B cell (primary cell): ENCODE results near the gene MS4A4E. TPM values are rescaled to one million over a fixed set of nuclear protein-coding genes. Genes with fewer than 3 reads are reported as not detected.

ENCODE experiments used
- ATAC-seq: fragments of 200-7000 bp; cut with Tn5 transposase; one replicate; pipeline ENCODE4 v1.10.0; 2021; ENCODE audit warnings: low read depth, mild to moderate bottlenecking, moderate number of reproducible peaks, moderate library complexity
- CTCF ChIA-PET: fragments of 350-600 bp; sonication (Branson Sonifier 250); formaldehyde crosslinking; loops from one replicate; lab custom pipeline; 2021; ENCODE audit warnings: antibody characterized with exemption, inconsistent platforms; lab: Charles Lee
- POLR2A ChIA-PET: fragments of 350-600 bp; sonication (Branson Sonifier 250); formaldehyde crosslinking; loops from one replicate; lab custom pipeline; 2021; ENCODE audit warnings: antibody characterized with exemption; lab: Charles Lee
- DNase-seq: peaks from one replicate; pipeline ENCODE4 v3.0.0; 2013
- H2AFZ ChIP-seq: 2 replicates; pipeline ENCODE4 v1.6.1; 2012; ENCODE audit warnings: mild to moderate bottlenecking, low read depth, low read length; ENCODE audit not compliant: insufficient read depth, poor library complexity, severe bottlenecking
- H3K27ac ChIP-seq, 2 donors: 1 replicate in 1 of 2; 2 replicates in 1 of 2; pipeline ENCODE4 v1.5.1; 2012 to 2013; ENCODE audit warnings: low read length in 2 of 2, mild to moderate bottlenecking in 2 of 2, moderate library complexity in 1 of 2
- H3K27me3 ChIP-seq, 4 experiments: fragments of 200-600 bp in 1 of 4; sonication (generic) in 1 of 4; replicated peaks in 1 of 4; 1 replicate in 2 of 4; 2 replicates in 2 of 4; pipeline versions ENCODE4 v1.6.1 to v1.7.0; 2013 to 2016; ENCODE audit warnings: low read length in 3 of 4, mild to moderate bottlenecking in 2 of 4, mixed read lengths in 1 of 4, moderate library complexity in 1 of 4; ENCODE audit not compliant: insufficient read depth in 4 of 4, control insufficient read depth in 3 of 4; ENCODE audit errors: control extremely low read depth in 1 of 4
- H3K36me3 ChIP-seq, 2 experiments: replicated peaks in 1 of 2; 1 replicate in 1 of 2; 2 replicates in 1 of 2; pipeline versions ENCODE4 v1.6.1 to v1.7.1; 2013; ENCODE audit warnings: low read length in 1 of 2; ENCODE audit not compliant: insufficient read depth in 2 of 2, control insufficient read depth in 1 of 2; ENCODE audit errors: control extremely low read depth in 1 of 2, extremely low read depth in 1 of 2
- H3K4me1 ChIP-seq, 2 donors: fragments of 200-600 bp in 1 of 2; sonication (generic) in 1 of 2; 1 replicate in 1 of 2; 2 replicates in 1 of 2; pipeline versions ENCODE4 v1.5.1 to v1.6.1; 2013 to 2017; ENCODE audit warnings: low read length in 2 of 2; ENCODE audit not compliant: control insufficient read depth in 2 of 2, insufficient read depth in 2 of 2
- H3K4me2 ChIP-seq: replicated peaks from 2 replicates; pipeline ENCODE3; 2012; ENCODE audit warnings: mild to moderate bottlenecking, low read depth, low read length; ENCODE audit not compliant: poor library complexity, severe bottlenecking
- H3K4me3 ChIP-seq, 5 experiments: fragments of 200-600 bp in 1 of 5; sonication (generic) in 1 of 5; 1 replicate in 3 of 5; 2 replicates in 2 of 5; pipeline versions ENCODE4 v1.5.1 to v1.7.0; 2011 to 2016; ENCODE audit warnings: low read length in 4 of 5, mild to moderate bottlenecking in 4 of 5, low read depth in 2 of 5, control low read depth in 1 of 5, moderate library complexity in 1 of 5; ENCODE audit not compliant: insufficient read depth in 1 of 5; ENCODE audit errors: control extremely low read depth in 1 of 5, extremely low read depth in 1 of 5
- H3K79me2 ChIP-seq: fragments of 200-600 bp; sonication (generic); one replicate; pipeline ENCODE4 v1.6.0; 2016; ENCODE audit warnings: low read length; ENCODE audit not compliant: control insufficient read depth, insufficient read depth
- H3K9ac ChIP-seq: fragments of 200-600 bp; sonication (generic); 2 replicates; pipeline ENCODE4 v1.6.1; 2017; ENCODE audit warnings: mild to moderate bottlenecking, low read length, moderate library complexity
- H3K9me3 ChIP-seq, 3 donors: one replicate each; pipeline versions ENCODE4 v1.6.1 to v1.7.1; 2013; ENCODE audit warnings: low read length in 2 of 3; ENCODE audit not compliant: control insufficient read depth in 2 of 3, insufficient read depth in 1 of 3; ENCODE audit errors: control extremely low read depth in 1 of 3
- H4K20me1 ChIP-seq: 2 replicates; pipeline ENCODE4 v1.6.0; 2012; ENCODE audit warnings: mild to moderate bottlenecking, low read length; ENCODE audit not compliant: insufficient read depth, control insufficient read depth, poor library complexity, severe bottlenecking
- H3K27ac Mint-ChIP-seq: one replicate; pipeline ENCODE4 v1.8.0; 2021; ENCODE audit warnings: mixed read lengths
- H3K27me3 Mint-ChIP-seq: one replicate; pipeline ENCODE4 v1.8.0; 2021; ENCODE audit warnings: mixed read lengths
- H3K4me1 Mint-ChIP-seq: one replicate; pipeline ENCODE4 v1.8.0; 2021; ENCODE audit warnings: mixed read lengths
- H3K4me3 Mint-ChIP-seq: one replicate; pipeline ENCODE4 v1.8.0; 2021; ENCODE audit warnings: mixed read lengths
- H3K9me3 Mint-ChIP-seq: one replicate; pipeline ENCODE4 v1.8.0; 2022; ENCODE audit warnings: mixed read lengths; ENCODE audit not compliant: insufficient read depth
- EZH2 ChIP-seq: IDR thresholded peaks from 2 replicates; pipeline ENCODE4 v1.6.1; 2012; ENCODE audit warnings: borderline replicate concordance, low read depth, mild to moderate bottlenecking, moderate library complexity, low read length; ENCODE audit not compliant: insufficient read depth, poor library complexity, severe bottlenecking
- WGBS: methylation state at CpG from one replicate; pipeline ENCODE4 v1.1.5; 2013; ENCODE audit warnings: missing lambda C conversion rate; ENCODE audit not compliant: insufficient coverage; 5-methylcytosine and 5-hydroxymethylcytosine counted together
- intact Hi-C: fragments of 100-400 bp; cut with micrococcal nuclease; formaldehyde crosslinking; loops from one replicate; pipeline ENCODE4 v1.10.0; 2022
- polyA plus RNA-seq: library from polyadenylated mRNA; depleted of rRNA; stranded (reverse); fragments of >200 nt; gene quantifications from 2 replicates; pipeline ENCODE4 v1.2.3, GENCODE V29; 2012
- total RNA-seq, 2 donors: library from RNA; stranded (reverse); fragments of 120-200 nt in 1 of 2; gene quantifications; 1 replicate in 1 of 2; 2 replicates in 1 of 2; pipeline versions ENCODE4 v1.2.3 to v1.2.4, GENCODE V29; 2013 to 2022
- TF ChIP-seq, protein P1 (sequence below): fragments of 200-600 bp; IDR thresholded peaks from one replicate; pipeline ENCODE4 v1.8.0; 2022; ENCODE audit warnings: antibody characterized with exemption, mild to moderate bottlenecking

MS4A4E gene
- total and polyA plus RNA-seq, 2 donors (not counting 1 experiment from before 2014, with no cell fraction given): 0.27 to 0.42 TPM

DNA sequence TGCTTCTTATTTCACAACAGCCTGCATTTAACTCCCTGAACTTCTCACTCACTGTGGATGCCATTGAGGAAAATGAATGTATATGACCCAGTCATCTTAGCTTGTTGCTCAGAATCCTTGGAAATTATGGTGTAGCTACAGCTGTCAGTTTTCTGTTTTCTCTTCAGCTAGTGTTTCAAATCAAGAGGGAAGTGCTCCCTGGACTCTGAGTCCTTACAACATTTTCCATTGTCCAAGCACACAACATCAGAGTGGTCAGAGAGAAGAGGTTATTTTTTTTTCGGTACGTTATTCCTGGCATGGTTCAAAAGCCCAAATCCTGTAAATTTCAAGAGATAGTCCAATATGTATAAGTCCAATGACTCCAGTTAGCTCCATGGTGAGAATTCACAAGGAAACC, 83.7 kb downstream of the MS4A4E start:
- Histone ChIP-seq H3K9ac (no peak overlapping the region), H4K20me1 (no peaks in the 10 kb centered on the region), H3K27ac (no peak overlapping the region), H3K4me1 (no peaks in the 10 kb centered on the region), H3K9me3 (peaks cover 0 to 2% (median 1%) of the 10 kb centered on the region in 3 donors), H3K79me2 (no peaks in the 10 kb centered on the region), H3K4me2 (no peak overlapping the region), H3K4me3 (no peak overlapping the region), H2AFZ (no peak overlapping the region), H3K27me3 (peaks cover 0 to 5% (median 1%) of the 10 kb centered on the region in 4 experiments), H3K36me3 (no peaks in the 10 kb centered on the region)
- CTCF ChIA-PET: interaction anchor here (0.6 kb wide), 1 partner anchor 8 kb away, joined by 3 read pairs; no protein-coding TSS in a partner anchor
- no peak overlapping the region for H3K4me3 Mint-ChIP-seq
- H3K9me3 Mint-ChIP-seq: peaks cover 3% of the 10 kb centered on the region
- WGBS: no CpG with 5 or more reads among the region's 2 CpGs
- H3K27me3 Mint-ChIP-seq: peaks cover 11% of the 10 kb centered on the region
- TF ChIP-seq, protein P1, sequence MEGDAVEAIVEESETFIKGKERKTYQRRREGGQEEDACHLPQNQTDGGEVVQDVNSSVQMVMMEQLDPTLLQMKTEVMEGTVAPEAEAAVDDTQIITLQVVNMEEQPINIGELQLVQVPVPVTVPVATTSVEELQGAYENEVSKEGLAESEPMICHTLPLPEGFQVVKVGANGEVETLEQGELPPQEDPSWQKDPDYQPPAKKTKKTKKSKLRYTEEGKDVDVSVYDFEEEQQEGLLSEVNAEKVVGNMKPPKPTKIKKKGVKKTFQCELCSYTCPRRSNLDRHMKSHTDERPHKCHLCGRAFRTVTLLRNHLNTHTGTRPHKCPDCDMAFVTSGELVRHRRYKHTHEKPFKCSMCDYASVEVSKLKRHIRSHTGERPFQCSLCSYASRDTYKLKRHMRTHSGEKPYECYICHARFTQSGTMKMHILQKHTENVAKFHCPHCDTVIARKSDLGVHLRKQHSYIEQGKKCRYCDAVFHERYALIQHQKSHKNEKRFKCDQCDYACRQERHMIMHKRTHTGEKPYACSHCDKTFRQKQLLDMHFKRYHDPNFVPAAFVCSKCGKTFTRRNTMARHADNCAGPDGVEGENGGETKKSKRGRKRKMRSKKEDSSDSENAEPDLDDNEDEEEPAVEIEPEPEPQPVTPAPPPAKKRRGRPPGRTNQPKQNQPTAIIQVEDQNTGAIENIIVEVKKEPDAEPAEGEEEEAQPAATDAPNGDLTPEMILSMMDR: no peak
- TF ChIP-seq EZH2: no peak
- POLR2A ChIA-PET: no interaction called here
- intact Hi-C loops: no loop called here
- DNase-seq: no peak
- peaks cover 3% of the 10 kb centered on the region for H3K4me1 Mint-ChIP-seq
- H3K27ac Mint-ChIP-seq: no peak overlapping the region
- ATAC-seq: no peak

DNA sequence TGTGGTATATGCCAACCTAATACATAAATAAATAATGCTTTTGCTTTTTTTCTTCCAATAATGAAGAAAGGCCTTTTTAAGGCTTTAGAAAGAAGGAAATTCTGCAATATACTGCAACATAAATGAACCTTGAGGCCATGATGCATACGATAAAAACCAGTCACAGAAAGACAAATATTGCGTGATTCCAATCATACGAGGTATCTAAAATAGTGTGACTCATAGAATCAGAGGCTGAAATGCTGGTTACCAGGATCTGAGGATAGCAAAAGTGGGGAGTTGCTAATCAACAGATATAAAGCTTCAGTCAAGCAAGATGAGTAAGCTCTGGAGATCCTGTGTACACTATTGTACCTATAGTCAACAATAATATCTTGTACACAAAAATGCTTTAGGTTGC, 84.3 kb downstream of the MS4A4E start:
- Histone ChIP-seq H3K36me3 (no peaks in the 10 kb centered on the region), H3K4me1 (no peaks in the 10 kb centered on the region), H3K27ac (no peak overlapping the region), H3K27me3 (peaks cover 0 to 5% (median 1%) of the 10 kb centered on the region in 4 experiments), H3K9ac (no peak overlapping the region), H3K79me2 (no peaks in the 10 kb centered on the region), H3K9me3 (peaks cover 0 to 2% (median 1%) of the 10 kb centered on the region in 3 donors), H4K20me1 (no peaks in the 10 kb centered on the region), H3K4me3 (no peak overlapping the region), H3K4me2 (no peak overlapping the region), H2AFZ (no peak overlapping the region)
- Mint-ChIP-seq H3K4me1 (peaks cover 3% of the 10 kb centered on the region), H3K27ac (no peak overlapping the region), H3K4me3 (no peak overlapping the region), H3K27me3 (peaks cover 7% of the 10 kb centered on the region), H3K9me3 (peaks cover 3% of the 10 kb centered on the region)
- DNase-seq (no peak), ATAC-seq (no peak)
- 100% methylated on average over 2 of the region's 3 CpGs for WGBS
- ChIA-PET POLR2A (no interaction called here), CTCF (no interaction called here)
- intact Hi-C loops: no loop called here
- no peak for TF ChIP-seq EZH2
- TF ChIP-seq, protein P1: no peak
